ENCODE results near the gene PTGFRN. TPM values are rescaled to one million over a fixed set of nuclear protein-coding genes. Genes with fewer than 3 reads are reported as not detected.

Gene PTGFRN
- total and polyA plus RNA-seq, 2 of the 13 experiments (the other 11 are each of a cell fraction or from before 2014, with no cell fraction given), result 3.3 to 11.3 TPM

- Histone ChIP-seq H3K9me3 (ENCODE audit: low read length) (no peaks in the 10 kb centered on the region), H3K36me3 (replicated peaks in 1 of 2; ENCODE audit: control insufficient read depth in 1 of 2, insufficient read depth in 2 of 2, low read length in 2 of 2) (no peaks in the 10 kb centered on the region), H4K20me1 (ENCODE audit: insufficient read depth, low read length) (no peaks in the 10 kb centered on the region), H3K4me2 (ENCODE audit: low read depth, low read length) (no peak overlapping the region), H3K27ac (ENCODE audit: extremely low read length, insufficient read depth, low read length) (no peak overlapping the region), H2AFZ (ENCODE audit: low read length) (no peak overlapping the region), H3K4me3 (replicated peaks in 1 of 3; ENCODE audit: insufficient read depth in 1 of 3, low read depth in 2 of 3, low read length in 3 of 3) (no peak overlapping the region), H3K4me1 (ENCODE audit: insufficient read depth, low read length) (peaks cover 12% of the 10 kb centered on the region; the same call in 1 of the 2 replicates), H3K79me2 (ENCODE audit: insufficient read depth, low read length) (no peaks in the 10 kb centered on the region), H3K9ac (ENCODE audit: insufficient read depth, low read depth, low read length) (no peak overlapping the region), H3K27me3 (ENCODE audit: control insufficient read depth in 1 of 2, insufficient read depth in 2 of 2, low read length in 2 of 2) (no peaks in the 10 kb centered on the region)
- BruUV-seq (replicated peaks), result no TSS peak
- CTCF ChIA-PET (ENCODE audit: low intra/inter-chr PET ratio, low total read pairs), result no interaction called here
- 91% methylated on average over 5 of the region's 6 CpGs for WGBS (ENCODE audit: low lambda C conversion rate)
- FAIRE-seq (no peak), DNase-seq (ENCODE audit: low spot score) (peak; percentile 27), ATAC-seq (no peak; the same call in 2 of the 3 replicates)
- POLR2A ChIA-PET, result no interaction called here
- intact Hi-C loops (cut with micrococcal nuclease; ENCODE audit: unreplicated experiment) (no loop called here), in situ Hi-C loops (cut with HindIII; ENCODE audit: extremely low pct_ligation_motif_present, low pct_unique_long_range_greater_than_20kb) (no loop called here)
- TF ChIP-seq ZNF44 (CRISPR knock-in tag; IDR thresholded peaks at IDR 0.05), result no peak
- TF ChIP-seq RARA (CRISPR knock-in tag; IDR thresholded peaks at IDR 0.05), result peak; percentile 65
Measured at GRCh38 chr1:116874733-116875249, 34.9 kb upstream of the PTGFRN start.

DNA sequence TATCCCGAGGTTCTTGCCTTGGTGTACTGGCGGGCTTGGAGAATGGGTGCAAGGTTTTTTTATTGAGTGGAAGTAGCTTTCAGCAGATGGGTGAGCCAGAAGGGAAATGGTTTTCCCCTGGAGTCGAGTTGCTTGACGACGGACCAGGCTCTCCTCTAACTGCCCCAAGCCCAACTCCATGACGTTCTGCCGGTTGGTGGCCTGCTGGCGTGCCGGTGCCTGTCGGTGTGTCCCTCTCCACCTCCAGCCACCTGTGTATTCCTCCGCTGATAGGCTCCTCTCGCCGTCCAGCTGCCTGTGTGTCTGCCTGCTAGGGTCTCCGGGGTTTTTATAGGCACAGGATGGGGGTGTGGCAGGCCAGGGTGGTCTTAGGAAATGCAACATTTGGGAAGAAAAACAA, 34.3 kb upstream of the PTGFRN start:
- in situ Hi-C loops (cut with HindIII; ENCODE audit: extremely low pct_ligation_motif_present, low pct_unique_long_range_greater_than_20kb) (no loop called here), intact Hi-C loops (cut with micrococcal nuclease; ENCODE audit: unreplicated experiment) (no loop called here)
- Histone ChIP-seq H3K9me3 (ENCODE audit: low read length) (no peaks in the 10 kb centered on the region), H3K27me3 (ENCODE audit: control insufficient read depth in 1 of 2, insufficient read depth in 2 of 2, low read length in 2 of 2) (no peaks in the 10 kb centered on the region), H3K4me2 (ENCODE audit: low read depth, low read length) (no peak overlapping the region), H2AFZ (ENCODE audit: low read length) (no peak overlapping the region), H3K36me3 (replicated peaks in 1 of 2; ENCODE audit: control insufficient read depth in 1 of 2, insufficient read depth in 2 of 2, low read length in 2 of 2) (no peaks in the 10 kb centered on the region), H3K9ac (ENCODE audit: insufficient read depth, low read depth, low read length) (no peak overlapping the region), H3K79me2 (ENCODE audit: insufficient read depth, low read length) (no peaks in the 10 kb centered on the region), H3K4me1 (ENCODE audit: insufficient read depth, low read length) (peaks cover 12% of the 10 kb centered on the region; the same call in 1 of the 2 replicates), H3K27ac (ENCODE audit: extremely low read length, insufficient read depth, low read length) (no peak overlapping the region), H4K20me1 (ENCODE audit: insufficient read depth, low read length) (no peaks in the 10 kb centered on the region), H3K4me3 (replicated peaks in 1 of 3; ENCODE audit: insufficient read depth in 1 of 3, low read depth in 2 of 3, low read length in 3 of 3) (no peak overlapping the region)
- CTCF ChIA-PET (ENCODE audit: low intra/inter-chr PET ratio, low total read pairs), result no interaction called here
- FAIRE-seq (no peak), DNase-seq (ENCODE audit: low spot score) (no peak), ATAC-seq (no peak)
- POLR2A ChIA-PET, result no interaction called here
- no TSS peak for BruUV-seq (replicated peaks)
- 52% methylated on average over 14 of the region's 14 CpGs for WGBS (ENCODE audit: low lambda C conversion rate)
- no peak for TF ChIP-seq ZNF329 (CRISPR knock-in tag; IDR thresholded peaks at IDR 0.05; ENCODE audit: low read depth)
- no peak for TF ChIP-seq NFYB (CRISPR knock-in tag; IDR thresholded peaks at IDR 0.05)
- no peak for TF ChIP-seq ZBTB38 (CRISPR knock-in tag; IDR thresholded peaks at IDR 0.05)
- no peak for TF ChIP-seq NR3C1 (CRISPR knock-in tag; IDR thresholded peaks at IDR 0.05)
- no peak for TF ChIP-seq ZNF235 (CRISPR knock-in tag; IDR thresholded peaks at IDR 0.05; ENCODE audit: borderline replicate concordance)
- TF ChIP-seq ZNF550 (CRISPR knock-in tag; IDR thresholded peaks at IDR 0.05; ENCODE audit: borderline replicate concordance), result no peak
- TF ChIP-seq, protein P1, sequence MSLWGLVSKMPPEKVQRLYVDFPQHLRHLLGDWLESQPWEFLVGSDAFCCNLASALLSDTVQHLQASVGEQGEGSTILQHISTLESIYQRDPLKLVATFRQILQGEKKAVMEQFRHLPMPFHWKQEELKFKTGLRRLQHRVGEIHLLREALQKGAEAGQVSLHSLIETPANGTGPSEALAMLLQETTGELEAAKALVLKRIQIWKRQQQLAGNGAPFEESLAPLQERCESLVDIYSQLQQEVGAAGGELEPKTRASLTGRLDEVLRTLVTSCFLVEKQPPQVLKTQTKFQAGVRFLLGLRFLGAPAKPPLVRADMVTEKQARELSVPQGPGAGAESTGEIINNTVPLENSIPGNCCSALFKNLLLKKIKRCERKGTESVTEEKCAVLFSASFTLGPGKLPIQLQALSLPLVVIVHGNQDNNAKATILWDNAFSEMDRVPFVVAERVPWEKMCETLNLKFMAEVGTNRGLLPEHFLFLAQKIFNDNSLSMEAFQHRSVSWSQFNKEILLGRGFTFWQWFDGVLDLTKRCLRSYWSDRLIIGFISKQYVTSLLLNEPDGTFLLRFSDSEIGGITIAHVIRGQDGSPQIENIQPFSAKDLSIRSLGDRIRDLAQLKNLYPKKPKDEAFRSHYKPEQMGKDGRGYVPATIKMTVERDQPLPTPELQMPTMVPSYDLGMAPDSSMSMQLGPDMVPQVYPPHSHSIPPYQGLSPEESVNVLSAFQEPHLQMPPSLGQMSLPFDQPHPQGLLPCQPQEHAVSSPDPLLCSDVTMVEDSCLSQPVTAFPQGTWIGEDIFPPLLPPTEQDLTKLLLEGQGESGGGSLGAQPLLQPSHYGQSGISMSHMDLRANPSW (CRISPR knock-in tag; IDR thresholded peaks at IDR 0.05; ENCODE audit: borderline replicate concordance), result no peak
- no peak for TF ChIP-seq ZNF766 (CRISPR knock-in tag; IDR thresholded peaks at IDR 0.05; ENCODE audit: borderline replicate concordance)
- TF ChIP-seq ZBTB21 (CRISPR knock-in tag; IDR thresholded peaks at IDR 0.05), result no peak
- TF ChIP-seq, protein P2, sequence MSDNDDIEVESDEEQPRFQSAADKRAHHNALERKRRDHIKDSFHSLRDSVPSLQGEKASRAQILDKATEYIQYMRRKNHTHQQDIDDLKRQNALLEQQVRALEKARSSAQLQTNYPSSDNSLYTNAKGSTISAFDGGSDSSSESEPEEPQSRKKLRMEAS (IDR thresholded peaks at IDR 0.05), result no peak
- TF ChIP-seq ZNF737 (CRISPR knock-in tag; IDR thresholded peaks at IDR 0.05; ENCODE audit: borderline replicate concordance), result no peak
- no peak for TF ChIP-seq SAP130 (CRISPR knock-in tag; IDR thresholded peaks at IDR 0.05; ENCODE audit: low read depth)
- no peak for TF ChIP-seq ZNF331 (CRISPR knock-in tag; IDR thresholded peaks at IDR 0.05)
- no peak for TF ChIP-seq ZFP36 (IDR thresholded peaks at IDR 0.05; ENCODE audit: borderline replicate concordance, low read depth, low read length, partially characterized antibody)

Data from HepG2 (cell line).